Measurements from ENCODE around the gene NT5DC4.

- TF ChIP-seq, protein P1, sequence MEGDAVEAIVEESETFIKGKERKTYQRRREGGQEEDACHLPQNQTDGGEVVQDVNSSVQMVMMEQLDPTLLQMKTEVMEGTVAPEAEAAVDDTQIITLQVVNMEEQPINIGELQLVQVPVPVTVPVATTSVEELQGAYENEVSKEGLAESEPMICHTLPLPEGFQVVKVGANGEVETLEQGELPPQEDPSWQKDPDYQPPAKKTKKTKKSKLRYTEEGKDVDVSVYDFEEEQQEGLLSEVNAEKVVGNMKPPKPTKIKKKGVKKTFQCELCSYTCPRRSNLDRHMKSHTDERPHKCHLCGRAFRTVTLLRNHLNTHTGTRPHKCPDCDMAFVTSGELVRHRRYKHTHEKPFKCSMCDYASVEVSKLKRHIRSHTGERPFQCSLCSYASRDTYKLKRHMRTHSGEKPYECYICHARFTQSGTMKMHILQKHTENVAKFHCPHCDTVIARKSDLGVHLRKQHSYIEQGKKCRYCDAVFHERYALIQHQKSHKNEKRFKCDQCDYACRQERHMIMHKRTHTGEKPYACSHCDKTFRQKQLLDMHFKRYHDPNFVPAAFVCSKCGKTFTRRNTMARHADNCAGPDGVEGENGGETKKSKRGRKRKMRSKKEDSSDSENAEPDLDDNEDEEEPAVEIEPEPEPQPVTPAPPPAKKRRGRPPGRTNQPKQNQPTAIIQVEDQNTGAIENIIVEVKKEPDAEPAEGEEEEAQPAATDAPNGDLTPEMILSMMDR (IDR thresholded peaks at IDR 0.05): no peak
- no peak for TF ChIP-seq EZH2 (IDR thresholded peaks at IDR 0.05)
These were observed 6.9 kb upstream of the NT5DC4 start for GRCh38 chr2:112713926-112714325.

Measured in neural progenitor cell (in vitro differentiated cells).